Nephron (organoid): ENCODE results near the gene MICAL2.

Experiments used
- H3K27ac Mint-ChIP-seq, 3 experiments: 2 replicates each; pipeline ENCODE4 v1.8.0; 2020; ENCODE audit warnings: mixed read lengths in 3 of 3, mild to moderate bottlenecking in 2 of 3, moderate library complexity in 1 of 3
- H3K27me3 Mint-ChIP-seq: 2 replicates; pipeline ENCODE4 v1.8.0; 2021; ENCODE audit warnings: low read depth, mild to moderate bottlenecking, moderate library complexity, mixed read lengths
- H3K36me3 Mint-ChIP-seq: 2 replicates; pipeline ENCODE4 v1.8.0; 2020; ENCODE audit warnings: low read depth, mixed read lengths
- H3K4me1 Mint-ChIP-seq: 2 replicates; pipeline ENCODE4 v1.8.0; 2020; ENCODE audit warnings: mixed read lengths
- H3K4me3 Mint-ChIP-seq, 3 experiments: 2 replicates each; pipeline ENCODE4 v1.8.0; 2020; ENCODE audit warnings: mild to moderate bottlenecking in 3 of 3, mixed read lengths in 3 of 3, moderate library complexity in 2 of 3
- H3K9me3 Mint-ChIP-seq: 2 replicates; pipeline ENCODE4 v1.8.0; 2020; ENCODE audit warnings: mixed read lengths
- CTCF ChIP-seq, 3 experiments: fragments of 200-600 bp; sonication (generic); IDR thresholded peaks; one replicate each; pipeline ENCODE4 v1.5.0; 2021; ENCODE audit warnings: antibody characterized with exemption in 3 of 3; ENCODE audit not compliant: unreplicated experiment in 3 of 3

MICAL2 gene

GRCh38 chr11:12289667-12290476 is 179.5 kb downstream of the MICAL2 start:
- peaks cover 8% of the 10 kb centered on the region for H3K27me3 Mint-ChIP-seq
- peaks cover 36% of the 10 kb centered on the region for H3K4me1 Mint-ChIP-seq
- TF ChIP-seq CTCF (IDR thresholded peaks at IDR 0.05; ENCODE audit: unreplicated experiment in 3 of 3) = no peak
- peaks cover 2% of the 10 kb centered on the region for H3K9me3 Mint-ChIP-seq
- no peak overlapping the region for H3K4me3 Mint-ChIP-seq
- H3K27ac Mint-ChIP-seq = no peak overlapping the region
- no peaks in the 10 kb centered on the region for H3K36me3 Mint-ChIP-seq

GRCh38 chr11:12290477-12290922 is 180.1 kb downstream of the MICAL2 start:
- Mint-ChIP-seq H3K36me3 (no peaks in the 10 kb centered on the region), H3K27ac (no peak overlapping the region), H3K27me3 (peaks cover 8% of the 10 kb centered on the region)

DNA sequence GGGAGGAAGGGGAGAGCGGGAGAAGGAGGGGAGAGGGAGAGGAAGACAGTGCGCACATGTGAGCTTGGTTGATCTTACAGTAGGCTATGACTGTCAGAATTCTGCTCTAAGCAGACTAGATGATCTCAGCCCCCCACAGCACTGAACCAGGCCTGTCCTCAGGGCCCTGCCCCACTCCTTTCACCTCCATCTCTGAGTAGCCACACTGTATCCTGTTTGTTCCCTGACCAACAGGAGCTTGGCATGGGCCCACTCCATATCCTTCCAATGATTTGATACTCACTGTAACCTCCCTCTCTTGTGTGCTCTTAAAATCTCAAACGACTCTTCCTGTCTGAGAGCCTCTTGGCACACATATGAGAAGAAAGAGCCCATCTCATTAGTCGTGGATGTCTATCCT is 180.9 kb downstream of the MICAL2 start:
- no peak for TF ChIP-seq CTCF (IDR thresholded peaks at IDR 0.05; ENCODE audit: unreplicated experiment in 3 of 3)
- Mint-ChIP-seq H3K4me1 (peaks cover 22% of the 10 kb centered on the region), H3K9me3 (peaks cover 2% of the 10 kb centered on the region), H3K4me3 (no peak overlapping the region), H3K27me3 (peaks cover 8% of the 10 kb centered on the region), H3K27ac (no peak overlapping the region), H3K36me3 (no peaks in the 10 kb centered on the region)

More at GRCh38 chr11:12290477-12290922, 180.1 kb downstream of the MICAL2 start:
- H3K4me1 Mint-ChIP-seq = peaks cover 30% of the 10 kb centered on the region
- TF ChIP-seq CTCF (IDR thresholded peaks at IDR 0.05; ENCODE audit: unreplicated experiment in 3 of 3) = no peak
- H3K4me3 Mint-ChIP-seq = no peak overlapping the region
- H3K9me3 Mint-ChIP-seq = peaks cover 2% of the 10 kb centered on the region

DNA sequence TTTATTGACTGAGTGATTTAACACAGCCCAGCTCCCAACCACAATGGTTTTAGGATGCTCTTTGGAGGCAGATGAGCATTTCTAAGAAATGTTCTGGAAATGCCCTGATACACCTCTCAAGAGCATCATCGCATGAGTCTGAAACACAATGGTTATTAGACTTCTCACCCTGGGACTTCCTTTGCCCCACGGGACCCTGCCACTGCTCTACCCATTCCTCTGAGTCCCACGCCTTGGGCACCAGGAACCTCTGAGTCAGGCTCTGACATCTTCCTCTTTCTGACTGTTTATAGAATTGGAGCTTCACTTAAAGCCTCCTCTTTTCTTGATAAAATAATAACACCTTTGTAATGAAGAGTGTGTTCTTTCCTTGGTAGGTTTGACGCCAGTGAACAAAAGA is 181.4 kb downstream of the MICAL2 start:
- TF ChIP-seq CTCF (IDR thresholded peaks at IDR 0.05; ENCODE audit: unreplicated experiment in 3 of 3) = no peak
- H3K27me3 Mint-ChIP-seq = peaks cover 8% of the 10 kb centered on the region
- peaks cover 17% of the 10 kb centered on the region for H3K4me1 Mint-ChIP-seq
- H3K27ac Mint-ChIP-seq = no peak overlapping the region
- no peaks in the 10 kb centered on the region for H3K36me3 Mint-ChIP-seq
- H3K9me3 Mint-ChIP-seq = peaks cover 2% of the 10 kb centered on the region
- no peak overlapping the region for H3K4me3 Mint-ChIP-seq

DNA sequence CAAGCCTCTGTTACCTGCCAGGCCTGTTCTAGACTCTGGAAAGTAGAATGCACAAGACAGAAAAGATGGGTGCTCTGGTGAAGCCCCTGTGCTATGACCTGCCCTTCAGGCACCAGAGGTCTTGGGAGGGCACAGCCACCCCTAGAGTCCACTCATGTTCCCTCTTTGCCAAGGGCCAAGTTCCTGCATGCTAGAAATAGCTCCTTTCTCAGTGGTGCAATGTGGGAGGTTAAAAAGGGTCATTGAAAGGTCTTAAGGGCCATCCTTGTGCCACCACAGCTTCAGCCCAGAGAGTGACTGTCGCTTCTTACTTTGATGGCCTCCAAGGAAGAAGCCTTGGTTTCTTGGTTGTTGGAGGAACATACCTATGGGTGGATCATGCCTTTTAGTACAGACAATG is 182.4 kb downstream of the MICAL2 start:
- no peak for TF ChIP-seq CTCF (IDR thresholded peaks at IDR 0.05; ENCODE audit: unreplicated experiment in 3 of 3)
- H3K4me1 Mint-ChIP-seq = peaks cover 7% of the 10 kb centered on the region
- H3K4me3 Mint-ChIP-seq = no peak overlapping the region
- no peak overlapping the region for H3K27ac Mint-ChIP-seq
- H3K27me3 Mint-ChIP-seq = peaks cover 8% of the 10 kb centered on the region
- H3K9me3 Mint-ChIP-seq = peaks cover 2% of the 10 kb centered on the region
- H3K36me3 Mint-ChIP-seq = no peaks in the 10 kb centered on the region

DNA sequence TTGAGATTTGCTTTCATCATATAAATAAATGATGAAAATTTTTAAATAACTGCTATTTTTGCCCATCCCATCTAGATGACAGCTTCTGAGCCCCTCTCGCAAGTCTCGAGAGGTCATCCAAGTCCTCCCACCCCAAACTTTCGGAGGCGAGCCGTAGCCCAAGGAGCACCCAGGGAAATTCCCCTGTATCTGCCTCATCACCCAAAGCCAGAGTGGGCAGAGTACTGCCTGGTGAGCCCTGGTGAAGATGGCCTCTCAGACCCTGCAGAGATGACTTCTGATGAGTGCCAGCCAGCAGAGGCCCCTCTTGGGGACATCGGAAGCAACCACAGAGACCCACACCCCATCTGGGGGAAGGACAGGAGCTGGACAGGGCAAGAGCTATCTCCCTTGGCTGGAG is 183.1 kb downstream of the MICAL2 start:
- Mint-ChIP-seq H3K9me3 (peaks cover 5% of the 10 kb centered on the region), H3K36me3 (no peaks in the 10 kb centered on the region), H3K27me3 (peaks cover 7% of the 10 kb centered on the region), H3K4me3 (no peak overlapping the region), H3K4me1 (peaks cover 3% of the 10 kb centered on the region), H3K27ac (no peak overlapping the region)
- TF ChIP-seq CTCF (IDR thresholded peaks at IDR 0.05; ENCODE audit: unreplicated experiment in 3 of 3) = no peak
